IMR-90 (cell line): ENCODE data around the gene RABEP2. TPM values are rescaled to one million over a fixed set of nuclear protein-coding genes. Genes with fewer than 3 reads are reported as not detected.
A peak's percentile ranks its signal among the peaks of the same experiment; 100 is the strongest.

Experiments used
- ATAC-seq: fragments of 200-7000 bp; cut with Tn5 transposase; 2 replicates; pipeline ENCODE4 v1.9.1; 2020; ENCODE audit warnings: low read depth, mild to moderate bottlenecking, moderate library complexity
- BruUV-seq: library from RNA; stranded (reverse); fragments of 400-500 nt; replicated peaks from 2 replicates; lab custom pipeline; 2021; lab: Mats Ljungman, UMichigan
- CTCF ChIA-PET: fragments of 300-600 bp; formaldehyde crosslinking; extraction: SDS; loops from one replicate; lab custom pipeline; 2021; ENCODE audit warnings: antibody characterized with exemption; lab: Yijun Ruan, JAX
- POLR2A ChIA-PET: fragments of 300-600 bp; sonication (Branson Sonifier 250); formaldehyde crosslinking; loops from one replicate; lab custom pipeline; 2022; ENCODE audit warnings: antibody characterized with exemption; ENCODE audit not compliant: unreplicated experiment; lab: Charles Lee
- DNase-seq: peaks from one replicate; pipeline ENCODE4 v3.0.0; 2013
- H2AFZ ChIP-seq: replicated peaks from 2 replicates; pipeline ENCODE3; 2013; ENCODE audit warnings: low read length, mild to moderate bottlenecking; ENCODE audit not compliant: poor library complexity
- H2AK5ac ChIP-seq: 2 replicates; pipeline ENCODE4 v1.6.1; 2013; ENCODE audit warnings: low read depth, low read length, inconsistent platforms
- H2AK9ac ChIP-seq: replicated peaks from 2 replicates; pipeline ENCODE3; 2013; ENCODE audit warnings: mild to moderate bottlenecking, low read depth, low read length, moderate library complexity; ENCODE audit not compliant: poor library complexity
- H2BK120ac ChIP-seq: 2 replicates; pipeline ENCODE4 v1.6.1; 2013; ENCODE audit warnings: low read depth, low read length, inconsistent platforms
- H2BK15ac ChIP-seq: 3 replicates; pipeline ENCODE4 v1.6.1; 2013; ENCODE audit warnings: low read depth, low read length, inconsistent platforms
- H2BK20ac ChIP-seq: 2 replicates; pipeline ENCODE4 v1.6.1; 2013; ENCODE audit warnings: low read depth, mild to moderate bottlenecking, inconsistent platforms, low read length, moderate library complexity
- H2BK5ac ChIP-seq: 2 replicates; pipeline ENCODE4 v1.6.1; 2013; ENCODE audit warnings: mild to moderate bottlenecking, low read depth, low read length, inconsistent platforms; ENCODE audit not compliant: poor library complexity, severe bottlenecking
- H3K14ac ChIP-seq: replicated peaks from 2 replicates; pipeline ENCODE4 v1.6.1; 2013; ENCODE audit warnings: low read depth, low read length, inconsistent platforms
- H3K18ac ChIP-seq: 2 replicates; pipeline ENCODE4 v1.6.1; 2013; ENCODE audit warnings: low read depth, low read length, control low read depth
- H3K23ac ChIP-seq: 2 replicates; pipeline ENCODE4 v1.6.1; 2013; ENCODE audit warnings: low read depth, low read length, inconsistent platforms
- H3K27ac ChIP-seq: 2 replicates; pipeline ENCODE4 v1.5.1; 2013; ENCODE audit warnings: mild to moderate bottlenecking, control low read depth, low read length; ENCODE audit not compliant: insufficient read depth
- H3K27me3 ChIP-seq: 2 replicates; pipeline ENCODE4 v1.6.1; 2013; ENCODE audit warnings: low read length; ENCODE audit not compliant: control insufficient read depth, insufficient read depth
- H3K36me3 ChIP-seq: 2 replicates; pipeline ENCODE4 v1.6.1; 2013; ENCODE audit warnings: low read length, mixed read lengths; ENCODE audit not compliant: control insufficient read depth, insufficient read depth
- H3K4ac ChIP-seq: 2 replicates; pipeline ENCODE4 v1.6.1; 2013; ENCODE audit warnings: low read depth, low read length, inconsistent platforms
- H3K4me1 ChIP-seq: 2 replicates; pipeline ENCODE4 v1.6.1; 2013; ENCODE audit warnings: low read length, mixed read lengths; ENCODE audit not compliant: control insufficient read depth, insufficient read depth
- H3K4me2 ChIP-seq: 2 replicates; pipeline ENCODE4 v1.6.1; 2013; ENCODE audit warnings: low read depth, mild to moderate bottlenecking, control low read depth, low read length, moderate library complexity
- H3K4me3 ChIP-seq: 2 replicates; pipeline ENCODE4 v1.5.1; 2013; ENCODE audit warnings: low read depth, mild to moderate bottlenecking, control low read depth, low read length, moderate library complexity; ENCODE audit not compliant: insufficient read depth
- H3K56ac ChIP-seq: 2 replicates; pipeline ENCODE4 v1.6.1; 2013; ENCODE audit warnings: low read length, inconsistent platforms; ENCODE audit not compliant: insufficient read depth; ENCODE audit errors: extremely low read depth
- H3K79me1 ChIP-seq, 2 experiments: 2 replicates each; pipeline ENCODE4 v1.6.1; 2013; ENCODE audit warnings: low read length in 2 of 2, inconsistent platforms in 1 of 2, low read depth in 1 of 2
- H3K9ac ChIP-seq: 2 replicates; pipeline ENCODE4 v1.6.1; 2013; ENCODE audit warnings: low read depth, low read length, control low read depth
- H3K9me1 ChIP-seq: 2 replicates; pipeline ENCODE4 v1.6.1; 2013; ENCODE audit warnings: low read length, inconsistent platforms; ENCODE audit not compliant: insufficient read depth
- H3K9me3 ChIP-seq: 2 replicates; pipeline ENCODE4 v1.6.1; 2013; ENCODE audit warnings: low read length; ENCODE audit not compliant: control insufficient read depth, insufficient read depth
- H4K20me1 ChIP-seq: 2 replicates; pipeline ENCODE4 v1.6.1; 2013; ENCODE audit warnings: low read length, inconsistent platforms; ENCODE audit not compliant: insufficient read depth
- H4K5ac ChIP-seq: 2 replicates; pipeline ENCODE4 v1.6.1; 2013; ENCODE audit warnings: mild to moderate bottlenecking, low read depth, low read length, control low read depth
- H4K8ac ChIP-seq, 2 experiments: 2 replicates each; pipeline ENCODE4 v1.6.1; 2013; ENCODE audit warnings: low read depth in 2 of 2, low read length in 2 of 2, control low read depth in 1 of 2, inconsistent platforms in 1 of 2
- H4K91ac ChIP-seq: 2 replicates; pipeline ENCODE4 v1.6.1; 2013; ENCODE audit warnings: low read depth, low read length, inconsistent platforms; ENCODE audit not compliant: insufficient read depth
- BHLHE40 ChIP-seq: fragments of 150-350 bp; IDR thresholded peaks from 2 replicates; pipeline ENCODE4 v1.6.1; 2016; ENCODE audit warnings: mild to moderate bottlenecking, low read depth, low read length
- CEBPB ChIP-seq: IDR thresholded peaks from 2 replicates; pipeline ENCODE4 v1.6.1; 2012; ENCODE audit warnings: low read depth, low read length, improper control_type of control experiment
- CHD1 ChIP-seq: IDR thresholded peaks from 2 replicates; pipeline ENCODE4 v1.6.1; 2012; ENCODE audit warnings: low read depth, low read length, improper control_type of control experiment
- FOS ChIP-seq: fragments of 150-350 bp; IDR thresholded peaks from 2 replicates; pipeline ENCODE4 v1.6.1; 2016; ENCODE audit warnings: low read depth, low read length
- MAZ ChIP-seq: IDR thresholded peaks from 2 replicates; pipeline ENCODE4 v1.6.1; 2012; ENCODE audit warnings: low read depth, mild to moderate bottlenecking, low read length, improper control_type of control experiment, moderate library complexity, borderline replicate concordance
- MXI1 ChIP-seq: IDR thresholded peaks from 2 replicates; pipeline ENCODE4 v1.6.1; 2012; ENCODE audit warnings: low read depth, mild to moderate bottlenecking, low read length, moderate library complexity, borderline replicate concordance
- NFE2L2 ChIP-seq: fragments of 150-350 bp; IDR thresholded peaks from 2 replicates; pipeline ENCODE4 v1.6.1; 2016; ENCODE audit warnings: low read depth, mild to moderate bottlenecking, low read length
- POLR2A ChIP-seq: IDR thresholded peaks from 2 replicates; pipeline ENCODE4 v1.6.1; 2012; ENCODE audit warnings: mild to moderate bottlenecking, low read depth, low read length
- RCOR1 ChIP-seq: IDR thresholded peaks from 2 replicates; pipeline ENCODE4 v1.6.1; 2012; ENCODE audit warnings: mild to moderate bottlenecking, low read length, improper control_type of control experiment; ENCODE audit not compliant: insufficient replicate concordance
- WGBS, 2 experiments: methylation state at CpG; one replicate each; pipeline versions ENCODE4 v1.1.5 to v1.1.7; 2013; ENCODE audit warnings: missing lambda C conversion rate in 2 of 2; ENCODE audit not compliant: insufficient read length in 1 of 2; ENCODE audit errors: extremely low coverage in 2 of 2; 5-methylcytosine and 5-hydroxymethylcytosine counted together
- dilution Hi-C: fragments of 300-500 bp; cut with HindIII; formaldehyde crosslinking; loops from one replicate; pipeline ENCODE4 v1.14.3; 2018; ENCODE audit warnings: low sequenced_read_pairs; ENCODE audit not compliant: unreplicated experiment
- in situ Hi-C: fragments of 300-500 bp; cut with MboI; formaldehyde crosslinking; loops from 3 replicates; pipeline ENCODE4 v1.14.3; 2019; ENCODE audit warnings: low sequenced_read_pairs, inconsistent platforms, mixed read lengths
- intact Hi-C: fragments of 100-400 bp; cut with micrococcal nuclease; formaldehyde crosslinking; loops from 2 replicates; pipeline ENCODE4 v1.10.0; 2022
- polyA plus RNA-seq, 3 experiments: library from polyadenylated mRNA; depleted of rRNA; stranded (reverse); fragments of >200 nt; gene quantifications; 2 replicates each; pipeline ENCODE4 v1.2.3, GENCODE V29; 2012; ENCODE audit warnings: low replicate concordance in 1 of 3
- total RNA-seq: library from RNA; depleted of rRNA; stranded (reverse); fragments of >200 nt; gene quantifications from 2 replicates; pipeline ENCODE4 v1.2.3, GENCODE V29; 2012
- TF ChIP-seq, protein P1 (sequence below): fragments of 150-350 bp; IDR thresholded peaks from 2 replicates; pipeline ENCODE4 v1.6.1; 2017; ENCODE audit warnings: mild to moderate bottlenecking, antibody characterized with exemption, low read length, low read depth
- TF ChIP-seq, protein P2 (sequence below): conservative IDR thresholded peaks from 2 replicates; pipeline ENCODE4 v1.5.1; 2012; ENCODE audit warnings: mild to moderate bottlenecking, low read depth, low read length, improper control_type of control experiment
- TF ChIP-seq, protein P3 (sequence below): fragments of 150-350 bp; IDR thresholded peaks from 2 replicates; pipeline ENCODE4 v1.6.1; 2016; ENCODE audit warnings: low read depth, mild to moderate bottlenecking, low read length, moderate library complexity, borderline replicate concordance

Gene RABEP2
- total and polyA plus RNA-seq, 2 of the 4 experiments (the other 2 are of a cell fraction): 12.2 to 20.0 TPM

DNA sequence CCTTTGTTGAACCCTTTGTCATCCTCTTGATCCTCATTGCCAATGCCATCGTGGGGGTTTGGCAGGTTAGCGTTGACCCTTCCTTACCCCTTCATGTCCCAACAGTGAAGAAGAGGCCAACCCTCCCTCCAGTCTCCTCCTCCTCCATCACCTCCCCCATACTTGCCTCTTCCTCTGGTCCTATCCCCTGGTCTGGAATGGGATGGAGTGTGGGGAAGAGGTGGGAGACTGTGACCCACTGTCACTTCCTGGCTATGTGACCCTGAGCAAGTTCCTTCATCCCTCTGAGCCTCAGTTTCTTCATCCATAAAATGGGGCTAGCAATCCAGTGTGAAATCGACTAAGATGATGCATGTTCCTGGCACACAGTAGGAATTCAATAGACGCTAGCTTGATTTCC, 44.1 kb downstream of the RABEP2 start:
- Histone ChIP-seq H2BK15ac (no peak overlapping the region), H3K14ac (no peak overlapping the region), H3K9me3 (no peaks in the 10 kb centered on the region), H2BK120ac (no peak overlapping the region), H4K5ac (no peak overlapping the region), H3K4me3 (no peak overlapping the region), H3K36me3 (no peaks in the 10 kb centered on the region), H2BK5ac (no peak overlapping the region), H2AK9ac (peak overlapping the region; percentile 42), H3K9me1 (peaks cover 7% of the 10 kb centered on the region; the same call in 1 of the 2 replicates), H3K4me1 (peaks cover 7% of the 10 kb centered on the region; the same call in 1 of the 2 replicates), H3K79me1 (peaks cover 4 to 13% of the 10 kb centered on the region in 2 experiments; a peak in 2 of 4 replicates), H4K8ac (no peak overlapping the region; a peak in 1 of 4 replicates), H3K27ac (no peak overlapping the region), H2BK20ac (no peak overlapping the region), H2AFZ (peak overlapping the region; percentile 95), H2AK5ac (0 out of 2 replicates have a peak overlapping the region, but pooled peaks have one; percentile 37), H3K27me3 (no peaks in the 10 kb centered on the region), H3K9ac (no peak overlapping the region), H4K20me1 (no peaks in the 10 kb centered on the region), H3K18ac (no peak overlapping the region), H4K91ac (no peak overlapping the region), H3K23ac (no peak overlapping the region), H3K4me2 (no peak overlapping the region), H3K4ac (no peak overlapping the region), H3K56ac (no peak overlapping the region)
- intact Hi-C loops: loop anchor here (5.0 kb wide), 1 partner anchor 36 kb away; no protein-coding TSS in a partner anchor
- TF ChIP-seq BHLHE40: no peak
- no peak for TF ChIP-seq CEBPB
- TF ChIP-seq NFE2L2: no peak
- TF ChIP-seq FOS: no peak
- TF ChIP-seq, protein P1, sequence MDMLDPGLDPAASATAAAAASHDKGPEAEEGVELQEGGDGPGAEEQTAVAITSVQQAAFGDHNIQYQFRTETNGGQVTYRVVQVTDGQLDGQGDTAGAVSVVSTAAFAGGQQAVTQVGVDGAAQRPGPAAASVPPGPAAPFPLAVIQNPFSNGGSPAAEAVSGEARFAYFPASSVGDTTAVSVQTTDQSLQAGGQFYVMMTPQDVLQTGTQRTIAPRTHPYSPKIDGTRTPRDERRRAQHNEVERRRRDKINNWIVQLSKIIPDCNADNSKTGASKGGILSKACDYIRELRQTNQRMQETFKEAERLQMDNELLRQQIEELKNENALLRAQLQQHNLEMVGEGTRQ: no peak
- no peak for TF ChIP-seq RCOR1
- TF ChIP-seq, protein P2, sequence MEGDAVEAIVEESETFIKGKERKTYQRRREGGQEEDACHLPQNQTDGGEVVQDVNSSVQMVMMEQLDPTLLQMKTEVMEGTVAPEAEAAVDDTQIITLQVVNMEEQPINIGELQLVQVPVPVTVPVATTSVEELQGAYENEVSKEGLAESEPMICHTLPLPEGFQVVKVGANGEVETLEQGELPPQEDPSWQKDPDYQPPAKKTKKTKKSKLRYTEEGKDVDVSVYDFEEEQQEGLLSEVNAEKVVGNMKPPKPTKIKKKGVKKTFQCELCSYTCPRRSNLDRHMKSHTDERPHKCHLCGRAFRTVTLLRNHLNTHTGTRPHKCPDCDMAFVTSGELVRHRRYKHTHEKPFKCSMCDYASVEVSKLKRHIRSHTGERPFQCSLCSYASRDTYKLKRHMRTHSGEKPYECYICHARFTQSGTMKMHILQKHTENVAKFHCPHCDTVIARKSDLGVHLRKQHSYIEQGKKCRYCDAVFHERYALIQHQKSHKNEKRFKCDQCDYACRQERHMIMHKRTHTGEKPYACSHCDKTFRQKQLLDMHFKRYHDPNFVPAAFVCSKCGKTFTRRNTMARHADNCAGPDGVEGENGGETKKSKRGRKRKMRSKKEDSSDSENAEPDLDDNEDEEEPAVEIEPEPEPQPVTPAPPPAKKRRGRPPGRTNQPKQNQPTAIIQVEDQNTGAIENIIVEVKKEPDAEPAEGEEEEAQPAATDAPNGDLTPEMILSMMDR: no peak
- TF ChIP-seq POLR2A: no peak
- TF ChIP-seq MXI1: no peak
- no peak for TF ChIP-seq CHD1
- TF ChIP-seq, protein P3, sequence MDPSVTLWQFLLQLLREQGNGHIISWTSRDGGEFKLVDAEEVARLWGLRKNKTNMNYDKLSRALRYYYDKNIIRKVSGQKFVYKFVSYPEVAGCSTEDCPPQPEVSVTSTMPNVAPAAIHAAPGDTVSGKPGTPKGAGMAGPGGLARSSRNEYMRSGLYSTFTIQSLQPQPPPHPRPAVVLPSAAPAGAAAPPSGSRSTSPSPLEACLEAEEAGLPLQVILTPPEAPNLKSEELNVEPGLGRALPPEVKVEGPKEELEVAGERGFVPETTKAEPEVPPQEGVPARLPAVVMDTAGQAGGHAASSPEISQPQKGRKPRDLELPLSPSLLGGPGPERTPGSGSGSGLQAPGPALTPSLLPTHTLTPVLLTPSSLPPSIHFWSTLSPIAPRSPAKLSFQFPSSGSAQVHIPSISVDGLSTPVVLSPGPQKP: no peak
- no peak for TF ChIP-seq MAZ
- POLR2A ChIA-PET: no interaction called here
- dilution Hi-C loops: no loop called here
- DNase-seq (no peak), ATAC-seq (no peak)
- CTCF ChIA-PET: no interaction called here
- WGBS, 2 experiments: no CpG with 5 or more reads among the region's 4 CpGs
- no TSS peak for BruUV-seq
- in situ Hi-C loops: no loop called here
